Spinal cord (tissue), 10 donors: ENCODE measurements around the gene GRID1. TPM values are rescaled to one million over a fixed set of nuclear protein-coding genes. Genes with fewer than 3 reads are reported as not detected.

ENCODE experiments used
- DNase-seq, 6 donors: peaks; one replicate each; pipeline versions ENCODE4 v3.0.0 to v3.0.0-alpha.2; 2013 to 2015; ENCODE audit warnings: low spot score in 6 of 6, low read depth in 4 of 6
- H3K27ac ChIP-seq: one replicate; pipeline ENCODE4 v1.5.1; 2013; ENCODE audit warnings: low read depth, low read length, control low read depth
- H3K27me3 ChIP-seq: one replicate; pipeline ENCODE4 v1.6.1; 2013; ENCODE audit warnings: low read length; ENCODE audit not compliant: control insufficient read depth, insufficient read depth
- H3K36me3 ChIP-seq: one replicate; pipeline ENCODE4 v1.6.1; 2013; ENCODE audit warnings: low read length; ENCODE audit not compliant: control insufficient read depth, insufficient read depth
- H3K4me1 ChIP-seq: one replicate; pipeline ENCODE4 v1.6.1; 2013; ENCODE audit warnings: low read length; ENCODE audit not compliant: control insufficient read depth, insufficient read depth
- H3K4me3 ChIP-seq: one replicate; pipeline ENCODE4 v1.5.1; 2013; ENCODE audit warnings: low read depth, low read length, control low read depth
- H3K9me3 ChIP-seq: one replicate; pipeline ENCODE4 v1.6.1; 2013; ENCODE audit warnings: low read length; ENCODE audit not compliant: control insufficient read depth, insufficient read depth
- WGBS: methylation state at CpG from one replicate; pipeline ENCODE4 v1.1.5; 2013; ENCODE audit warnings: missing lambda C conversion rate; ENCODE audit not compliant: insufficient coverage; 5-methylcytosine and 5-hydroxymethylcytosine counted together
- polyA plus RNA-seq, 2 donors: library from polyadenylated mRNA; unstranded; fragments of 120-200 nt; gene quantifications; one replicate each; pipeline ENCODE4 v1.2.1, GENCODE V29; 2013; ENCODE audit not compliant: insufficient read length in 2 of 2
- total RNA-seq, 2 donors: library from RNA; depleted of rRNA in 1 of 2; stranded (reverse); fragments of 120-200 nt in 1 of 2; fragments of >200 nt in 1 of 2; gene quantifications; one replicate each; pipeline versions ENCODE4 v1.2.3 to v1.2.4, GENCODE V29; 2013 to 2014
- donor health status: healthy.

GRID1 gene
- total and polyA plus RNA-seq, 4 donors, result 7.6 to 30.1 (median 22.2) TPM

DNA sequence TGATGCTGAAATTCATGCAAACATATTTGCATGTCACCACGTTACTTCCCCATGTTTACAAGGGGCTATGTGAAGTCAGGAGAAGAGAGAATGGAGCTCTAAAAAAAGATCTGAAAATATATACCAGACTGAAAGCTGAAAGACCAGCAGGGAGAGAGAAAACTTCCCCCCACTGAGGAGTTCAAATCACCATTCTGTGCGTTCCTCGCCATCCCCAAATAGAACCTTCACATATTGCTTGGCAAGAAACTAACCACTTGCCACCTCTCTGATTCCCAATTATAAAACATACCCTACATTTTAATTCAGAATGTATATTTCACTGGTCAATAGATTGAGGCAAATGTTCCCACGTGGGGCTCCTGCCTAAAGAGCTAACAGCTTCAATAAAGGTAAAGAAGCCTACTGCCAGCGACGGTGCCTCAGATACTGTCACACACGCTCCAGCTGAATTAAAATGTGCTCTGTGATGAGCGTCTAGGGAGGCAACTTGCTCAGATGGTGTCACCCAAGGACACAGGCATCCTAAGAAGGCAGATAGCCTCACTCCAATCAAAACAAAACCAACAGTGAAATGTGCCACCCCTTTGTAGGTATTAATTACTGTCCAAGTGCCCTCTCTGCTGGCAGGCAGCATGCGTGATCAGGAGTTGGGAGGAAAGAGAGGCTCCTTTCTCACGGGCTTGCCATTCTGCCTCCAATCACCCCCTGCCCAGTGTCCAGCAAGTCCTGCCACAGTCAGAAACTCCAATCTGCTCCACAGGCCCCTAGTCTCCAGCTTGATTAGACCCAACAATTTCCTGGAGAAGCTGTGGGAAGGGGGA, 298.2 kb downstream of the GRID1 start:
- WGBS, result 42% methylated on average over 3 of the region's 10 CpGs
- no peaks in the 10 kb centered on the region for H3K27me3 ChIP-seq
- peaks cover 29% of the 10 kb centered on the region for H3K4me1 ChIP-seq
- H3K27ac ChIP-seq, result no peak overlapping the region
- H3K36me3 ChIP-seq, result no peaks in the 10 kb centered on the region
- no peaks in the 10 kb centered on the region for H3K9me3 ChIP-seq
- H3K4me3 ChIP-seq, result no peak overlapping the region
- DNase-seq, result peak in 2 of 6 donors; percentile 71 to 76

DNA sequence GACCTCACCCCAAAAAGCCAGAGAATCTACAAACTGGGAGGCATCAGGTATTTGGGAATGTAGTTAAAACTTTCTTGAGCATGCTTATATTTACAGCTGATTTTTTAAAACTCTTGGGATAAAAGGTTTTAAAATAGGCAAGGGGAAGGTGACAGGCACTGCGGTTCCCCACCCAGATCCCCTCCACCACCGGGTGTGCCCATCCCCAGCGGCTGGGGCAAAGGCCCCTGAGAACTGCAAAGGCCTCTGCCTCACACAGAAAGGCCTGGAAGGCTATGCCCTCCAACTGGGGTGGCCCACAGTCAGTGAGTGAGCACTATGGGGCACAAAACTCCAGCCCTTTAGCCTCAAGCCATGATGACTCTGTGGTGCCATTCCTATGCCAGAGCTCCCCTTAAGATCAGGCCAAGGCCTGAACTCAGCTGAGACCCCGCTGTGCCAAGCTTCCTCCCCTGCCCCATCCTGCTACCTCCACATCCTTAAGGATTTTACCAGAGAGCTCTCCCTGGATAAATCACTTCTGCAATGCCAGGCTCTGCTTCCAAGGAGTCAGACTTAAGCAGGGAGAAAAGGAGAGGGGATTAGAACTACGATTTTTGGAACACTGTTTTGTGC, 299.1 kb downstream of the GRID1 start:
- DNase-seq, result no peak
- no peaks in the 10 kb centered on the region for H3K27me3 ChIP-seq
- H3K4me3 ChIP-seq, result no peak overlapping the region

GRCh38 chr10:86066696-86067095, 299.9 kb downstream of the GRID1 start:
- no peaks in the 10 kb centered on the region for H3K27me3 ChIP-seq
- H3K36me3 ChIP-seq, result no peaks in the 10 kb centered on the region
- H3K27ac ChIP-seq, result no peak overlapping the region
- no peak for DNase-seq
- peaks cover 25% of the 10 kb centered on the region for H3K4me1 ChIP-seq
- no peak overlapping the region for H3K4me3 ChIP-seq
- no peaks in the 10 kb centered on the region for H3K9me3 ChIP-seq
- 90% methylated on average over 6 of the region's 8 CpGs for WGBS

More for the DNA sequence above, 299.1 kb downstream of the GRID1 start:
- no peak overlapping the region for H3K27ac ChIP-seq
- 84% methylated on average over 4 of the region's 5 CpGs for WGBS
- H3K4me1 ChIP-seq, result peaks cover 25% of the 10 kb centered on the region
- H3K36me3 ChIP-seq, result no peaks in the 10 kb centered on the region
- no peaks in the 10 kb centered on the region for H3K9me3 ChIP-seq

DNA sequence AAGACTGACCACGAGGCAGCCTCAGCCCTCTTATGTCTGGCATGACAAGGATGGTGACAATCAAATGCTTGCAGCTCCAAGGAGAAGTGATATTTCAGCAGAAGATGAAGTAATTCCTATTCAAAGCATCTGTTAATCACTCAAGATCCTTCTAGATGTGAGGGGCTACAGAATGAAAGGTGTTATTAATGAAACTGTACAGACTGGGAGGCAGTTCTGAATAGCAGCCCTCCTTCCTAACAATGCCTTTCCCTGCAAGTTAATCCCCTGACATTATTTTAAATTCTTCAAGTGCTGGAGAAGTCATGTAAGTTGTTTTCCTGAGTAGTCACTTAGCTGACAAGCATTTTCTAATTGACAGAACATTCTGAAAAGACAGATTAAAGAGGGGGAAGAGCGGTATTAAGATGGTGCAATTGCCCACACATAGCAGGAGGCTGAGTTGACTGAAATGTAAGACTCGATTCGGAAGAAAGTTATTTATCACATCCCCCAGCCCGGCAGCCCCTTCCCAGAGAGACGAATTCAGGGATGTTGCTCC, 300.8 kb downstream of the GRID1 start:
- Histone ChIP-seq H3K4me3 (no peak overlapping the region), H3K4me1 (peaks cover 25% of the 10 kb centered on the region), H3K27me3 (no peaks in the 10 kb centered on the region), H3K27ac (no peak overlapping the region), H3K36me3 (no peaks in the 10 kb centered on the region), H3K9me3 (no peaks in the 10 kb centered on the region)
- WGBS, result 80% methylated on average over 2 of the region's 6 CpGs
- DNase-seq, result no peak

DNA sequence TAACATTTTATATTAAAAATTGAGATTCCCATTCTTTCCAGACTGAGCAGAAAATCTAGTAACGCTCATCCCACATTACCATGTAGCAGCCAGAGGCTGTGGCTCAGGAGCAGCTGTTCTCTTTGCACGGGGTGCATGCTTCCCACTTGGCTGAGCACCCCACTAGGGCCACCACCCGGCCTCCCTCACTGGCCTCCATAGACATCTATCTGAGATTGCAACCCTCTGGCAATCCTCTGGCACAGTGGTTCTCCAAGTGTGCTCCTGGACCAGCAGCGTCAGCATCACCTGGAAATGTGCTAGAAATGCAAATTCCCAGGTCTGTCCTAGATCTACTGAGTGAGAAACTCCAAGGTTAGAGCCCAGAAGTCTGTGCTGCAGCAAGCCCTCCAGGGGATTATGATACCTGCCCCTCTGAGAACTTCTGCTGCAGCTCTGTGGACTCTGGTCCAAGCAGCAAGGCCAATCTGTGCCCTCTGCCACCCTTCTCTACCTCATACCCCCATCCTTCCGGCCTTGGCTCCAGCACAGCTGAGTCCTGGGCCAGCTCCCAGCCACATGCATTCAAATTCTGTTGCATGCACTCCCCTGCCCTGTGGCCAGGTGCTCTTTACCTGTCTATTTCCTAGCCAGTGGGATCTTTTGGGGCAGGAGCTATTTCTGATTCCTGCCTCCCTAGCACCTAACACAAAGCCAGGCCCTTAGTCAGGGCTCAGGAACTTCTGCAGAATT, 301.5 kb downstream of the GRID1 start:
- H3K4me1 ChIP-seq, result peaks cover 25% of the 10 kb centered on the region
- H3K9me3 ChIP-seq, result no peaks in the 10 kb centered on the region
- no peak overlapping the region for H3K4me3 ChIP-seq
- no peaks in the 10 kb centered on the region for H3K36me3 ChIP-seq
- 78% methylated on average over 5 of the region's 5 CpGs for WGBS
- H3K27ac ChIP-seq, result no peak overlapping the region
- DNase-seq, result no peak
- no peaks in the 10 kb centered on the region for H3K27me3 ChIP-seq

GRCh38 chr10:86064219-86064618, 302.4 kb downstream of the GRID1 start:
- 71% methylated on average over 3 of the region's 3 CpGs for WGBS
- Histone ChIP-seq H3K9me3 (no peaks in the 10 kb centered on the region), H3K27ac (no peak overlapping the region), H3K27me3 (no peaks in the 10 kb centered on the region), H3K36me3 (no peaks in the 10 kb centered on the region), H3K4me3 (no peak overlapping the region), H3K4me1 (peaks cover 24% of the 10 kb centered on the region)
- no peak for DNase-seq

- Histone ChIP-seq H3K9me3 (no peaks in the 10 kb centered on the region), H3K4me3 (no peak overlapping the region), H3K27ac (no peak overlapping the region), H3K27me3 (no peaks in the 10 kb centered on the region), H3K36me3 (no peaks in the 10 kb centered on the region), H3K4me1 (peaks cover 15% of the 10 kb centered on the region)
- 80% methylated on average over 1 of the region's 1 CpG for WGBS
- DNase-seq, result peak in 1 of 6 donors; percentile 80
These were observed 303.3 kb downstream of the GRID1 start for GRCh38 chr10:86063341-86063740.

- H3K9me3 ChIP-seq, result no peaks in the 10 kb centered on the region
- no peak for DNase-seq
- 87% methylated on average over 5 of the region's 6 CpGs for WGBS
- peaks cover 15% of the 10 kb centered on the region for H3K4me1 ChIP-seq
- H3K27ac ChIP-seq, result no peak overlapping the region
- no peak overlapping the region for H3K4me3 ChIP-seq
- H3K27me3 ChIP-seq, result no peaks in the 10 kb centered on the region
- H3K36me3 ChIP-seq, result no peaks in the 10 kb centered on the region
These were observed 303.9 kb downstream of the GRID1 start for GRCh38 chr10:86062647-86063145.

- peaks cover 12% of the 10 kb centered on the region for H3K4me1 ChIP-seq
- H3K4me3 ChIP-seq, result no peak overlapping the region
- WGBS, result 98% methylated on average over 6 of the region's 8 CpGs
- no peaks in the 10 kb centered on the region for H3K27me3 ChIP-seq
- no peaks in the 10 kb centered on the region for H3K36me3 ChIP-seq
- no peak overlapping the region for H3K27ac ChIP-seq
- H3K9me3 ChIP-seq, result no peaks in the 10 kb centered on the region
- no peak for DNase-seq
These were observed 304.4 kb downstream of the GRID1 start for GRCh38 chr10:86062198-86062550.
